Gastroesophageal sphincter (tissue), 4 donors: ENCODE results near the gene C1orf174. TPM values are rescaled to one million over a fixed set of nuclear protein-coding genes. Genes with fewer than 3 reads are reported as not detected.
A peak's percentile ranks its signal among the peaks of the same experiment; 100 is the strongest.

Experiments used
- ATAC-seq: fragments of 150-250 bp; one replicate; pipeline ENCODE4 v1.9.1; 2016; ENCODE audit warnings: mild to moderate bottlenecking, moderate library complexity
- H3K27ac ChIP-seq, 4 donors: fragments of 200-600 bp; sonication (generic) in 3 of 4; 1 replicate in 3 of 4; 2 replicates in 1 of 4; pipeline ENCODE4 v1.5.1; 2016 to 2019
- H3K27me3 ChIP-seq: fragments of 200-600 bp; sonication (generic); one replicate; pipeline ENCODE4 v1.5.1; 2019
- H3K36me3 ChIP-seq, 2 donors: fragments of 200-600 bp; sonication (generic); one replicate each; pipeline ENCODE4 v1.5.1; 2019; ENCODE audit warnings: control low read depth in 1 of 2
- H3K4me1 ChIP-seq, 3 donors: fragments of 200-600 bp; sonication (generic); 1 replicate in 2 of 3; 2 replicates in 1 of 3; pipeline ENCODE4 v1.5.1; 2016 to 2019; ENCODE audit warnings: control low read depth in 2 of 3
- H3K4me3 ChIP-seq, 2 donors: fragments of 200-600 bp; sonication (generic); one replicate each; pipeline ENCODE4 v1.5.1; 2019; ENCODE audit warnings: mild to moderate bottlenecking in 1 of 2, moderate library complexity in 1 of 2
- H3K9me3 ChIP-seq, 3 donors: fragments of 200-600 bp; sonication (generic); one replicate each; pipeline ENCODE4 v1.5.1; 2017 to 2019; ENCODE audit warnings: control low read depth in 2 of 3
- EP300 ChIP-seq: sonication (generic); formaldehyde crosslinking; IDR thresholded peaks from one replicate; pipeline ENCODE4 v1.6.1; 2017; ENCODE audit warnings: antibody characterized with exemption, mild to moderate bottlenecking
- POLR2A ChIP-seq, 2 donors: fragments of 450-650 bp; IDR thresholded peaks; one replicate each; pipeline ENCODE4 v1.6.1; 2017; ENCODE audit warnings: antibody characterized with exemption in 2 of 2, mild to moderate bottlenecking in 2 of 2, moderate library complexity in 1 of 2
- POLR2AphosphoS5 ChIP-seq: sonication (generic); formaldehyde crosslinking; IDR thresholded peaks from one replicate; pipeline ENCODE4 v1.6.1; 2017; ENCODE audit warnings: antibody characterized with exemption
- WGBS, 2 donors: methylation state at CpG; one replicate each; pipeline ENCODE4 v1.1.5; 2018; ENCODE audit warnings: low coverage in 1 of 2; 5-methylcytosine and 5-hydroxymethylcytosine counted together
- total RNA-seq, 4 donors: library from RNA; depleted of rRNA; stranded (reverse); fragments of >200 nt; gene quantifications; one replicate each; pipeline ENCODE4 v1.1.0, GENCODE V29; 2016
- TF ChIP-seq, protein P1 (sequence below), 4 experiments: fragments of 200-600 bp in 2 of 4; fragments of 450-650 bp in 2 of 4; sonication (generic) in 1 of 4; IDR thresholded peaks; one replicate each; pipeline ENCODE4 v1.5.1; 2017 to 2019; ENCODE audit warnings: antibody characterized with exemption in 4 of 4, mild to moderate bottlenecking in 2 of 4, moderate library complexity in 2 of 4

Gene C1orf174
- total RNA-seq, 4 donors from 2014 or later, result 16.4 to 35.3 (median 26.7) TPM

DNA sequence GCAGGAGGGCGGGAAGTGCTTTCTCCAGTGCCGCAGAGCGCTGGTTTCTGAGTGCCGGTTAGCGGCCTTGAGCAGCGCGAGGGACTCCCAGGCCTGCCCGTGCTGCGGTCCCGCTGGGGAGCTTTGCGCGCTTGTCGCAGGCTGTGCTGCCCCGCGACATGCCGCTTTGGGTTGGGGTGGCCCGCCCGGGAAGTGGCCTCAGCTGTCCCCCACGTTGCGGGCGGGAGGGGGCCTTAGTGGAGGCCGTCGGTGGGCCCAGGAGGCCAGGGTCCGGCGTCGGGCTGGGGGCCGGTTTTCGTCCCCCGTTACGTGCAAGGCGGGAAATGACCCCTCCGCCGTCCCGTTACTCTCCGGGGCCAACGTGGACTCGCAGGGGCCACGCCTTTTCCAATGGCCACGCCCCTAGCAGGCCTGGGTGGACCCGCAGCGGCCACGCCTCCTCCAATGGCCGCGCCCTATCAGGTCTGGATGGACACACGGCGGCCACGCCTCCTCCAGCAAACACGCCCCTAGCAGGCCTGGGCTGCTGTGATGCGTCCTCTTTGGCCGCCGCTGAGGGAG is 977 bp upstream of the C1orf174 start:
- TF ChIP-seq EP300 (no peak), POLR2A (IDR thresholded peaks at IDR 0.05) (peak; percentile 31), POLR2AphosphoS5 (peak; percentile 66)
- TF ChIP-seq, protein P1, sequence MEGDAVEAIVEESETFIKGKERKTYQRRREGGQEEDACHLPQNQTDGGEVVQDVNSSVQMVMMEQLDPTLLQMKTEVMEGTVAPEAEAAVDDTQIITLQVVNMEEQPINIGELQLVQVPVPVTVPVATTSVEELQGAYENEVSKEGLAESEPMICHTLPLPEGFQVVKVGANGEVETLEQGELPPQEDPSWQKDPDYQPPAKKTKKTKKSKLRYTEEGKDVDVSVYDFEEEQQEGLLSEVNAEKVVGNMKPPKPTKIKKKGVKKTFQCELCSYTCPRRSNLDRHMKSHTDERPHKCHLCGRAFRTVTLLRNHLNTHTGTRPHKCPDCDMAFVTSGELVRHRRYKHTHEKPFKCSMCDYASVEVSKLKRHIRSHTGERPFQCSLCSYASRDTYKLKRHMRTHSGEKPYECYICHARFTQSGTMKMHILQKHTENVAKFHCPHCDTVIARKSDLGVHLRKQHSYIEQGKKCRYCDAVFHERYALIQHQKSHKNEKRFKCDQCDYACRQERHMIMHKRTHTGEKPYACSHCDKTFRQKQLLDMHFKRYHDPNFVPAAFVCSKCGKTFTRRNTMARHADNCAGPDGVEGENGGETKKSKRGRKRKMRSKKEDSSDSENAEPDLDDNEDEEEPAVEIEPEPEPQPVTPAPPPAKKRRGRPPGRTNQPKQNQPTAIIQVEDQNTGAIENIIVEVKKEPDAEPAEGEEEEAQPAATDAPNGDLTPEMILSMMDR (IDR thresholded peaks at IDR 0.05), result no peak
- peak; percentile 82 for ATAC-seq
- no peaks in the 10 kb centered on the region for H3K27me3 ChIP-seq
- peaks cover 0 to 15% (median 0%) of the 10 kb centered on the region in 3 donors for H3K9me3 ChIP-seq
- 0% methylated on average over 5 of the region's 51 CpGs; no CpG with 5 or more reads in 1 of the 2 donors for WGBS, 2 donors
- peak overlapping the region; percentile 79 to 99 (median 98) for H3K27ac ChIP-seq
- H3K4me3 ChIP-seq, result peak overlapping the region; percentile 72 to 86
- H3K4me1 ChIP-seq, result peaks cover 0 to 20% (median 7%) of the 10 kb centered on the region in 3 donors
- H3K36me3 ChIP-seq, result no peaks in the 10 kb centered on the region

DNA sequence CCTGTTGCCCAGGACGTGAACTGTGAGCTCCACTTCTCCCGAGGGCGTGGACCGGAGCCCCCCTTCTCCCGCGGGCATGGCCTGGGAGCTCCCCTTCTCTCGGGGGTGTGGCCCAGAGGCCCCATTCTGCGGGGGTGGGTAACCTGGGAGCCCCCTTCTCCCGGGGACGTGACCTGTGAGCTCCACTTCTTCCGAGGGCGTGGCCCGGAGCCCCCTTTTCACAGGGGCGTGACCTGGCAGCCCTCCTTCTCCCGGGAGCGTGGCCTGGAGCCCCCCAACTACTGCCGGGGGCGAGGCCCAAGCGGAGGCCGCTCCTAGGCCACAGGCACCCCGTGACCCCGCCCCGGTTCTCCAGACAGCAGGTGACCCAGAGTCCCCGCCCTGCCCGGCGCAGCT is 320 bp downstream of the C1orf174 start:
- H3K27ac ChIP-seq, result peak overlapping the region; percentile 79 to 99 (median 98)
- peaks cover 0 to 15% (median 0%) of the 10 kb centered on the region in 3 donors for H3K9me3 ChIP-seq
- no peaks in the 10 kb centered on the region for H3K27me3 ChIP-seq
- ATAC-seq, result no peak
- TF ChIP-seq POLR2AphosphoS5, result no peak
- H3K36me3 ChIP-seq, result no peaks in the 10 kb centered on the region
- peaks cover 0 to 33% (median 12%) of the 10 kb centered on the region in 3 donors for H3K4me1 ChIP-seq
- H3K4me3 ChIP-seq, result peak overlapping the region; percentile 72 to 86
- no CpG with 5 or more reads among the region's 26 CpGs for WGBS, 2 donors

DNA sequence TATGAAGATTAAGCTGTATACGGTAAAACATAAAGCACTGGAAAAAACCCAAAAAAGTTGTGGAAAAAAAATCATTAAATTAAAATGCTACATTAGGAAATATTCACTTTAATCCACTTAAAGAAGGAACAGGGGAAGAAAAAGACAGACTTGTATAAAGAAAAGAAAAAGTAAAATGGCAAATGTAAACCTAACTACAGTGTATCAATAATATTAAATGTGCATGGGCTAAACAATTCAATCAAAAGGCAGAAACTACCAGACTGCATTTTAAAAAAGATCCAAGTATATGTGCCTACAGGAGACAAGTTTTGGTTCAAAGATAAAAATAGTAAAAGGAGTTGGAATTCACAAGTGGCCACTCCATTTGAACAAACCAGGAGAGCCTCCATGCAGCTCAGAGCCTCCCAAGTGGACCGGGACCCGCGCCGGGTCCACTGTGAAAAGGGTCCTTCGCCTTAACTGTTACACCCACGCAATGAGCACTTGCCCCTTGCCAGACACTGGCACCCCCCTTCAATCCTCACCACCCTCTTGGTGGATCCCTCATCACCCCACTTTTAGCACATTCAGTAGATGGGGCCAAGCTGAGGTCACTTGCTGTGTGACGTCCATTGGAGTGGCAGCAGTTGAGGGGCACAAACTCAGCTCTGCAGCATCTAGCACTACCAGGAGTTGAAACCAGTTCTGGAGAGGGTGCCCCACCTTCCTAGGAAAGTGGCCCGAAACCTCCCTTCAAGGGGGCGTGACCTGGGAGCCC is 898 bp downstream of the C1orf174 start:
- Histone ChIP-seq H3K9me3 (peaks cover 0 to 15% (median 0%) of the 10 kb centered on the region in 3 donors), H3K27me3 (no peaks in the 10 kb centered on the region), H3K36me3 (no peaks in the 10 kb centered on the region), H3K4me3 (peak overlapping the region; percentile 72 to 86), H3K4me1 (peaks cover 0 to 38% (median 12%) of the 10 kb centered on the region in 3 donors), H3K27ac (peak overlapping the region; percentile 79 to 99 (median 98))
- 43 to 53% methylated on average over 5 to 7 of the region's 10 CpGs for WGBS, 2 donors
- ATAC-seq, result no peak
- TF ChIP-seq, protein P1 (IDR thresholded peaks at IDR 0.05), result peak in 1 of 4 experiments; percentile 3
- TF ChIP-seq POLR2A (IDR thresholded peaks at IDR 0.05), result no peak

DNA sequence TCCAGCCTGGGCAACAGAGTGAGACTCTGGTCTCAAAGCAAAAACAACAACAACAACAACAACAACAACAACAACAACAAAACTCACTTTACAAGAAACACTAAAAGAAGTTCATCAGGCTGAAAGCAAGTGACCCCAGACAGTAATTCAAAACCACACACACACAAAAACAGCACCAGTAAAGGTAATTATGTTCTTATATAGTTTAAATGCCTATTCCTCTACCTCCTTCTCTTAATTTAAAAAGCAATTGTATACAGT is 1.7 kb downstream of the C1orf174 start:
- H3K27ac ChIP-seq, result no peak overlapping the region
- H3K27me3 ChIP-seq, result no peaks in the 10 kb centered on the region
- H3K4me3 ChIP-seq, result no peak overlapping the region
- peaks cover 0 to 45% (median 12%) of the 10 kb centered on the region in 3 donors for H3K4me1 ChIP-seq
- H3K9me3 ChIP-seq, result peaks cover 0 to 15% (median 0%) of the 10 kb centered on the region in 3 donors
- ATAC-seq, result no peak
- H3K36me3 ChIP-seq, result no peaks in the 10 kb centered on the region
- no peak for TF ChIP-seq POLR2A (IDR thresholded peaks at IDR 0.05)
- TF ChIP-seq, protein P1 (IDR thresholded peaks at IDR 0.05), result no peak
- TF ChIP-seq EP300, result no peak
- no peak for TF ChIP-seq POLR2AphosphoS5

DNA sequence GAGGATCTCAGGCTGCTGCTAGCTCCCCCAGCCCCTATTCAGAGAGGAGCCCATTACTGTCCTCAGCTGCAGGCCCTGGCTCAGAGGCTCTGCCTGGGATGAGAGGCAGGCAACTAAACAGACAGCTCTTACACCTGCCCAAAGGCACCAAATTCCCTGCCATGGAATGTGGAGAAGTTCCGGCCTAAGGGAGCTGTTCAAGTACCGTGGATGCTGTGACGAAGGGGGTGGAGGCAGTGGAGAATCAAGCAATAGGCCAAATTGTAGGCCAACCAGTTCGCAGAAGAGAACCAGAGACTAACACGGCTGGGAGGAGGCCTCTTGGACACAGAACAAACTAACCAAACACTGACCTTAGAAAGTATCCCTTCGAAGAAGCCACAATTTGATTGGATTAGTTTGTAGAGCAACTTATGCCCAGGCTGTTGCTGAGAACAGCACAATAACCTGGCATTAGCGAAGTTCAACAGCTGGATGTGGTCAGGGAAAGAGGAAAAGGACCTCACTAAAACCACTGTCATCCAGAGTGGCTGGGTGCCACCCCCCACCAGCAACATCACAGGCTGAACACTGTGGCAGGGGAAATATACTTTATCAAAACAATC is 3.6 kb downstream of the C1orf174 start:
- WGBS, 2 donors, result 90 to 100% methylated on average over 2 to 6 of the region's 7 CpGs
- TF ChIP-seq POLR2AphosphoS5, result no peak
- no peak for TF ChIP-seq POLR2A (IDR thresholded peaks at IDR 0.05)
- TF ChIP-seq EP300, result no peak
- TF ChIP-seq, protein P1 (IDR thresholded peaks at IDR 0.05), result no peak
- no peak for ATAC-seq

More for the DNA sequence above, 3.6 kb downstream of the C1orf174 start:
- H3K4me1 ChIP-seq, result peaks cover 0 to 52% (median 11%) of the 10 kb centered on the region in 3 donors
- peak overlapping the region in 3 of 4 donors; percentile 61 to 79 (median 71) for H3K27ac ChIP-seq
- H3K27me3 ChIP-seq, result no peaks in the 10 kb centered on the region
- peaks cover 0 to 2% of the 10 kb centered on the region in 2 donors for H3K36me3 ChIP-seq
- H3K4me3 ChIP-seq, result no peak overlapping the region
- H3K9me3 ChIP-seq, result peaks cover 0 to 15% (median 0%) of the 10 kb centered on the region in 3 donors
